Measurements from ENCODE around the gene CLCN7.

The CLCN7 gene

GRCh38 chr16:1500465-1501150 lies 25.8 kb upstream of the CLCN7 start:
- Histone ChIP-seq H3K27me3 (ENCODE audit: low read depth, low read length) (no peaks in the 10 kb centered on the region), H3K9me3 (ENCODE audit: control insufficient read depth in 1 of 2, low read length in 2 of 2) (no peaks in the 10 kb centered on the region), H3K36me3 (ENCODE audit: control insufficient read depth in 1 of 2, insufficient read depth in 2 of 2, low read length in 2 of 2) (peaks cover 3 to 65% of the 10 kb centered on the region in 2 donors), H3K4me3 (ENCODE audit: low read depth in 1 of 2, low read length in 2 of 2) (no peak overlapping the region), H3K4me1 (ENCODE audit: control insufficient read depth in 1 of 2, insufficient read depth in 2 of 2, low read length in 2 of 2) (peaks cover 0 to 2% of the 10 kb centered on the region in 2 donors), H3K27ac (ENCODE audit: low read length) (no peak overlapping the region)

DNA sequence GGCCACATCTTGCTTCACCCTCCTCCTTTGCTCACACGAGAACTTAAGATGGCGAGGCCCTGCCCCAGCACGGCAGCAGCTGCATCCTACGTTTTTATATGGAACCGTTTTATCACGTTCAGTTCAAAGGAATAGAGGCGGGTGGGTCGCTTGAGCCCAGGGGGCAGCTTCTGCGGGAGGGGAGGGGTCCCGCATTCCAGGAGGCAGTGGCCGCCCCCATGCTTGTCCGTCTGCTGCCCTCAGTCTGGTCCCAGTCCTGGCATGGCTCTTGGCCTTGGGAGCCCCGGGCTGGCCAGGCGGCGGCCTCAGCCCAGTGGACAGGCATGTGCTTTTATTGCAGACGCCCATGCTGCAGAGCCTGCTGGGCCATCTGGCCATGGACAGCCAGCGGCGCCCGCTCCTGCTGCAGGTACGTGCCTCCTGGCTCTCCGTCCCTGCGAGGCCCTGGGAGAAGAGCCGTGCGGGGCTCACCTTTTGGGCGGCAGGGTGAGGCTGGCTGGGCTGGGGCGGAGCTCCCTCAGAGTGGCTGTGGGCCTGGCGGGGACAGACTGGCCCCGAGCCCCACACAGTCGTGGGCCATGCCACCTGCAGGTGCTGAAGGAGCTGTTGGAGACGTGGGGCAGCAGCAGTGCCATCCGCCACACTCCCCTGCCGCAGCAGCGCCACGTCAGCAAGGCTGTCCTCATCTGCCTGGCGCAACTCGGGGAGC lies 25.1 kb upstream of the CLCN7 start:
- H3K4me3 ChIP-seq (ENCODE audit: low read depth in 1 of 2, low read length in 2 of 2): no peak overlapping the region
- peaks cover 1 to 7% of the 10 kb centered on the region in 2 donors for H3K4me1 ChIP-seq (ENCODE audit: control insufficient read depth in 1 of 2, insufficient read depth in 2 of 2, low read length in 2 of 2)
- no peaks in the 10 kb centered on the region for H3K27me3 ChIP-seq (ENCODE audit: low read depth, low read length)
- peaks cover 3 to 64% of the 10 kb centered on the region in 2 donors for H3K36me3 ChIP-seq (ENCODE audit: control insufficient read depth in 1 of 2, insufficient read depth in 2 of 2, low read length in 2 of 2)
- H3K9me3 ChIP-seq (ENCODE audit: control insufficient read depth in 1 of 2, low read length in 2 of 2): no peaks in the 10 kb centered on the region
- no peak overlapping the region for H3K27ac ChIP-seq (ENCODE audit: low read length)

DNA sequence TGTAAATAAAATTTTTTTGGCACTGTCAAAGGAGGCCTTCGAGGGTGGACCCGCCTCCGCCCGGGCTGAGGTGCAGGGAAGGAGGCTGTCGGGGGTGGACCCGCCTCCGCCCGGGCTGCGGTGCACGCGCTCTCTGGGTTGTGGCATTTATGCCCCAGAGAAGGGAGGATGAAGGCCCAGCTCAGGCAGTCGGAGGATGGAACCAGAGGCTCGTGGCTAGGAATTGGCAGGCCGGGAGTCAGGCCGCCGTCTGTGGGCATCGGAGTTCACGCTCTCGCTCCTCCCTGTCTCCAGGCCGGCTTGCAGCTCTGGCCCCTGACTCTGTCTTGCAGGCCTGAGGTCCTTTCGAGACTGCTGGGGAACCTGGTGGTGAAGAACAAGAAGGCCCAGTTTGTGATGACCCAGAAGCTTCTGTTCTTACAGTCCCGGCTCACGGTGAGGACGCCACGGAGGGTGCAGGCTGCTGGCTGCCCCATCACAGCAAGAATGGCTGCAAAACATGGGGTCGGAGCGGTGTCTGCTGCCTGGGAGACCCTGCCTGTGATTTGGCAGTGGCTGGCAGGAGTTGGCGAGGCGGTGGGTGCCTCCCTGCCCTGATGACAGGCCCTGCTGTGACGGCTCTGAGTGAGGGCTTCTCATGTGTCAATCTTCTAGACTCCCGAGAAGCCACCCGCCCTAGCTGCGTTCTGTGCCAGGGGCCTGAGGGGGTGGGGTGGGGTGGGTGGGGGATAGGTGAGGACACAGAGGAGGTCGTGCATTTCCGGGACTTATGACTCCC lies 24.3 kb upstream of the CLCN7 start:
- H3K9me3 ChIP-seq (ENCODE audit: control insufficient read depth in 1 of 2, low read length in 2 of 2): no peaks in the 10 kb centered on the region
- H3K4me1 ChIP-seq (ENCODE audit: control insufficient read depth in 1 of 2, insufficient read depth in 2 of 2, low read length in 2 of 2): peaks cover 7 to 15% of the 10 kb centered on the region in 2 donors
- H3K4me3 ChIP-seq (ENCODE audit: low read depth in 1 of 2, low read length in 2 of 2): no peak overlapping the region
- H3K27me3 ChIP-seq (ENCODE audit: low read depth, low read length): no peaks in the 10 kb centered on the region
- peaks cover 3 to 64% of the 10 kb centered on the region in 2 donors for H3K36me3 ChIP-seq (ENCODE audit: control insufficient read depth in 1 of 2, insufficient read depth in 2 of 2, low read length in 2 of 2)
- H3K27ac ChIP-seq (ENCODE audit: low read length): no peak overlapping the region

DNA sequence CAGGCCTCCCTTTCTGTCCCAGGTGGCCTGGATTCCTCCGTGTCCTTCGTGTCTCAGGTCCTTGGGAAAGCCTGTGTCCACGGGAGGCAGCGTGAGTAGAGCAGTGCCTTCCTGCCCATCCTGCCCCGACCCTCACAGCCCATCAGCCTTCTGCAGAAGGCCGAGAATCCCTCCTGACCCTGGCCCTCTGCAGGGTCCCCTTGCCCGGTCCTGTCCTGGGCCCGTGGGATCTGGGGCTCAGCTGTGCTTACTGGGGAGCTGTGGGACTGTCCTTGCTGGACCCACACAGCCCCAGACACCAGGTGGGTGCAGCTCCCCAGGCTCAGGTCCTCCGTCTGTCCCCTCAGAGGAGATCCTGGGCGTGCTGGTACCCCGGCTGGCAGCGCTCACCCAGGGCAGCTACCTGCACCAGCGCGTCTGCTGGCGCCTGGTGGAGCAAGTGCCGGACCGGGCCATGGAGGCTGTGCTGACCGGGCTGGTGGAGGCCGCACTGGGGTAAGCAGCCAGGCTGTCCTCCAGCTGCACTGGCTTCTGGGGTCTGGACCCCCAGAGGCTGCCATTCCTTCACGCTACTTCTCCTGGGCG lies 22.3 kb upstream of the CLCN7 start:
- H3K27ac ChIP-seq (ENCODE audit: low read length): no peak overlapping the region
- H3K27me3 ChIP-seq (ENCODE audit: low read depth, low read length): no peaks in the 10 kb centered on the region
- H3K9me3 ChIP-seq (ENCODE audit: control insufficient read depth in 1 of 2, low read length in 2 of 2): no peaks in the 10 kb centered on the region
- peaks cover 3 to 45% of the 10 kb centered on the region in 2 donors for H3K36me3 ChIP-seq (ENCODE audit: control insufficient read depth in 1 of 2, insufficient read depth in 2 of 2, low read length in 2 of 2)
- H3K4me3 ChIP-seq (ENCODE audit: low read depth in 1 of 2, low read length in 2 of 2): no peak overlapping the region
- peaks cover 13 to 27% of the 10 kb centered on the region in 2 donors for H3K4me1 ChIP-seq (ENCODE audit: control insufficient read depth in 1 of 2, insufficient read depth in 2 of 2, low read length in 2 of 2)

DNA sequence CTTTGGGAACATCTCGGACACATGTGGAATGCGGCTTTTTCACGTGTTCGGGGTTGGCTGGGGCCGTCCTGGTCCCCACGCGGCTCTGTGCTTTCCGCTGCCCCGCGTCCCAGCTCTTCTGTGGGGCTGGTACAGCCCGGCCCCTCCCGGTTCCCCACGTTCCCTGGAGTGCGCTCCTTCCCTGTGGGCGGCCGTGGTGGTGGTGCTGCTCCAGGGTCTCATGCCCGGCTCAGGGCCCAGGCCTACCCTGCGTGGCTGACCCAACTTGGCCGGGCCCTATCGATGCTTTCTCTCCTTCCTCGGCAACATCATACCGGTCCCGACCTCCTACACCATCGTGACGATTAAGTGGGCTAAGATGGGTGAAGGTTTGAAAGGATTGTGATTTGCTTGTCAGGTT lies 21.6 kb upstream of the CLCN7 start:
- H3K27me3 ChIP-seq (ENCODE audit: low read depth, low read length): no peaks in the 10 kb centered on the region
- peaks cover 13 to 27% of the 10 kb centered on the region in 2 donors for H3K4me1 ChIP-seq (ENCODE audit: control insufficient read depth in 1 of 2, insufficient read depth in 2 of 2, low read length in 2 of 2)
- no peak overlapping the region for H3K27ac ChIP-seq (ENCODE audit: low read length)
- no peaks in the 10 kb centered on the region for H3K9me3 ChIP-seq (ENCODE audit: control insufficient read depth in 1 of 2, low read length in 2 of 2)
- H3K4me3 ChIP-seq (ENCODE audit: low read depth in 1 of 2, low read length in 2 of 2): no peak overlapping the region
- H3K36me3 ChIP-seq (ENCODE audit: control insufficient read depth in 1 of 2, insufficient read depth in 2 of 2, low read length in 2 of 2): peaks cover 0 to 39% of the 10 kb centered on the region in 2 donors

GRCh38 chr16:1495889-1496262 lies 21.0 kb upstream of the CLCN7 start:
- Histone ChIP-seq H3K27me3 (ENCODE audit: low read depth, low read length) (no peaks in the 10 kb centered on the region), H3K4me1 (ENCODE audit: control insufficient read depth in 1 of 2, insufficient read depth in 2 of 2, low read length in 2 of 2) (peaks cover 13 to 27% of the 10 kb centered on the region in 2 donors), H3K4me3 (ENCODE audit: low read depth in 1 of 2, low read length in 2 of 2) (no peak overlapping the region), H3K27ac (ENCODE audit: low read length) (no peak overlapping the region), H3K36me3 (ENCODE audit: control insufficient read depth in 1 of 2, insufficient read depth in 2 of 2, low read length in 2 of 2) (peaks cover 0 to 34% of the 10 kb centered on the region in 2 donors), H3K9me3 (ENCODE audit: control insufficient read depth in 1 of 2, low read length in 2 of 2) (no peaks in the 10 kb centered on the region)

DNA sequence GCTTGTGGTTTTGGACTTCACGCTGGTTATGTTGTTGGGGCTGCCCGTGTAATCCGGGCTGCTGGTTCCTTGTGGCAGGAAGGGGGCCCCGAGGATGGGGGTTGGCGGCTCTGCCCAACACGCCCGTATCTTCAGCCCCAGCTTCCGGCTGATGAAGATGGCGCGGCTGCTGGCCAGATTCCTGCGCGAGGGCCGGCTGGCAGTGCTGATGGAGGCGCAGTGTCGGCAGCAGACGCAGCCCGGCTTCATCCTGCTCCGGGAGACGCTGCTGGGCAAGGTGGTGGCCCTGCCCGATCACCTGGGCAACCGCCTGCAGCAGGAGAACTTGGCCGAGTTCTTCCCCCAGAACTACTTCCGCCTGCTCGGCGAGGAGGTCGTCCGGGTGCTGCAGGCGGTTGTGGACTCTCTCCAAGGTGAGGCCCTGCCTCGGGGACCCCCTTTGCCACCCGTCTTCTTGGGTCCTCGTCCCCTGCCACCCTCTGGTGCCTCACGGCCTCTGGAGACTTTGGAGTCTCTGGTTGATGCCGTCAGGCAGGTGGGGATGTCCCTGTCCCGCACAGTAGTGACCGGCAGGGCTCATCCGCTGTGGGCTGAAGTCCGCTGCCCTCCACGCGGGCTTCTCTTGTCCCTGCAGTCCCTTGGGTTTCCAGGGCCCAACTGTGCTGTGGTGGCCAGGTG lies 20.5 kb upstream of the CLCN7 start:
- Histone ChIP-seq H3K4me1 (ENCODE audit: control insufficient read depth in 1 of 2, insufficient read depth in 2 of 2, low read length in 2 of 2) (peaks cover 13 to 27% of the 10 kb centered on the region in 2 donors), H3K36me3 (ENCODE audit: control insufficient read depth in 1 of 2, insufficient read depth in 2 of 2, low read length in 2 of 2) (peaks cover 0 to 29% of the 10 kb centered on the region in 2 donors), H3K27me3 (ENCODE audit: low read depth, low read length) (no peaks in the 10 kb centered on the region), H3K27ac (ENCODE audit: low read length) (no peak overlapping the region), H3K4me3 (ENCODE audit: low read depth in 1 of 2, low read length in 2 of 2) (no peak overlapping the region), H3K9me3 (ENCODE audit: control insufficient read depth in 1 of 2, low read length in 2 of 2) (no peaks in the 10 kb centered on the region)

DNA sequence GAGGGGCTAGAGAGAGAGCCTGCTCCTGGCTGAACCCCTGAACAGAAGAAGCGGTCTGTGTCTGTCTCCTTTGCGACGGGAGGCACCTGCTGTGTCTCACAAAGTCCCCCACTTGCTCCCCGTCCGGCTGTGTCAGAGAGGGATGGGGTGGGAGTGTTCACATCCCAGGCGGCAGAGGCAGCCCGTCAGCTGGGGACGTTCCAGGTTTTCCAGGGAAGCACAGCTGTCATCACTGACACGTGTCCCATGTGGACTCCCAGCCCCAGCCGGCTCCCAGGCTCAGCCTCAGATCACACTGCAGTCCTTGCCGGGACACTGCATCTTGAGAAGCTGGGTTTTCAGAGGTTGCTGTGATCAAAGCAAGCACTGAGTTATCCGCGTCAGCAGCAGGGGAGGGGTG lies 19.9 kb upstream of the CLCN7 start:
- H3K36me3 ChIP-seq (ENCODE audit: control insufficient read depth in 1 of 2, insufficient read depth in 2 of 2, low read length in 2 of 2): peaks cover 0 to 22% of the 10 kb centered on the region in 2 donors
- no peaks in the 10 kb centered on the region for H3K9me3 ChIP-seq (ENCODE audit: control insufficient read depth in 1 of 2, low read length in 2 of 2)
- no peak overlapping the region for H3K27ac ChIP-seq (ENCODE audit: low read length)
- no peaks in the 10 kb centered on the region for H3K27me3 ChIP-seq (ENCODE audit: low read depth, low read length)
- peak overlapping the region; percentile 65 to 93 for H3K4me3 ChIP-seq (ENCODE audit: low read depth in 1 of 2, low read length in 2 of 2)
- peaks cover 13 to 27% of the 10 kb centered on the region in 2 donors for H3K4me1 ChIP-seq (ENCODE audit: control insufficient read depth in 1 of 2, insufficient read depth in 2 of 2, low read length in 2 of 2)

- Histone ChIP-seq H3K36me3 (ENCODE audit: control insufficient read depth in 1 of 2, insufficient read depth in 2 of 2, low read length in 2 of 2) (peaks cover 0 to 18% of the 10 kb centered on the region in 2 donors), H3K27ac (ENCODE audit: low read length) (no peak overlapping the region), H3K27me3 (ENCODE audit: low read depth, low read length) (no peaks in the 10 kb centered on the region), H3K4me1 (ENCODE audit: control insufficient read depth in 1 of 2, insufficient read depth in 2 of 2, low read length in 2 of 2) (peaks cover 13 to 27% of the 10 kb centered on the region in 2 donors), H3K9me3 (ENCODE audit: control insufficient read depth in 1 of 2, low read length in 2 of 2) (no peaks in the 10 kb centered on the region), H3K4me3 (ENCODE audit: low read depth in 1 of 2, low read length in 2 of 2) (peak overlapping the region; percentile 65 to 93)
Observed at GRCh38 chr16:1494129-1494640, 19.4 kb upstream of the CLCN7 start.

GRCh38 chr16:1493746-1494094 lies 18.9 kb upstream of the CLCN7 start:
- Histone ChIP-seq H3K4me3 (ENCODE audit: low read depth in 1 of 2, low read length in 2 of 2) (peak overlapping the region; percentile 65 to 93), H3K9me3 (ENCODE audit: control insufficient read depth in 1 of 2, low read length in 2 of 2) (no peaks in the 10 kb centered on the region), H3K27me3 (ENCODE audit: low read depth, low read length) (no peaks in the 10 kb centered on the region), H3K27ac (ENCODE audit: low read length) (no peak overlapping the region), H3K4me1 (ENCODE audit: control insufficient read depth in 1 of 2, insufficient read depth in 2 of 2, low read length in 2 of 2) (peaks cover 13 to 27% of the 10 kb centered on the region in 2 donors), H3K36me3 (ENCODE audit: control insufficient read depth in 1 of 2, insufficient read depth in 2 of 2, low read length in 2 of 2) (peaks cover 0 to 17% of the 10 kb centered on the region in 2 donors)

Measured in muscle layer of duodenum (tissue), 2 donors.